ENCODE data around the gene GEMIN7.

Gene GEMIN7

GRCh38 chr19:45140144-45140503, 61.1 kb downstream of the GEMIN7 start:
- no peak overlapping the region for H3K4me3 ChIP-seq (ENCODE audit: low read depth, low read length)
- no peaks in the 10 kb centered on the region for H3K27me3 ChIP-seq (ENCODE audit: insufficient read depth, low read depth, severe bottlenecking)
- no peak overlapping the region for H3K27ac ChIP-seq
- no peaks in the 10 kb centered on the region for H3K9me3 ChIP-seq (ENCODE audit: severe bottlenecking)
- TF ChIP-seq CTCF (IDR thresholded peaks at IDR 0.05; ENCODE audit: low read depth, low read length) = no peak
- peaks cover 28% of the 10 kb centered on the region for H3K36me3 ChIP-seq
- DNase-seq = no peak

GRCh38 chr19:45140533-45140932, 61.5 kb downstream of the GEMIN7 start:
- Histone ChIP-seq H3K9me3 (ENCODE audit: severe bottlenecking) (no peaks in the 10 kb centered on the region), H3K36me3 (peaks cover 29% of the 10 kb centered on the region), H3K4me3 (ENCODE audit: low read depth, low read length) (no peak overlapping the region), H3K27ac (no peak overlapping the region), H3K27me3 (ENCODE audit: insufficient read depth, low read depth, severe bottlenecking) (no peaks in the 10 kb centered on the region)
- TF ChIP-seq CTCF (IDR thresholded peaks at IDR 0.05; ENCODE audit: low read depth, low read length) = no peak
- no peak for DNase-seq
